22Rv1 (cell line): Measurements from ENCODE around the gene HP1BP3.

Experiments used
- ZFX ChIP-seq: fragments of 450-650 bp; IDR thresholded peaks from 2 replicates; pipeline ENCODE4 v1.6.1; 2017; ENCODE audit warnings: antibody characterized with exemption, borderline replicate concordance
- TF ChIP-seq, protein P1 (sequence below): fragments of 450-650 bp; IDR thresholded peaks from 2 replicates; pipeline ENCODE4 v1.5.1; 2017; ENCODE audit warnings: mild to moderate bottlenecking

- TF ChIP-seq, protein P1, sequence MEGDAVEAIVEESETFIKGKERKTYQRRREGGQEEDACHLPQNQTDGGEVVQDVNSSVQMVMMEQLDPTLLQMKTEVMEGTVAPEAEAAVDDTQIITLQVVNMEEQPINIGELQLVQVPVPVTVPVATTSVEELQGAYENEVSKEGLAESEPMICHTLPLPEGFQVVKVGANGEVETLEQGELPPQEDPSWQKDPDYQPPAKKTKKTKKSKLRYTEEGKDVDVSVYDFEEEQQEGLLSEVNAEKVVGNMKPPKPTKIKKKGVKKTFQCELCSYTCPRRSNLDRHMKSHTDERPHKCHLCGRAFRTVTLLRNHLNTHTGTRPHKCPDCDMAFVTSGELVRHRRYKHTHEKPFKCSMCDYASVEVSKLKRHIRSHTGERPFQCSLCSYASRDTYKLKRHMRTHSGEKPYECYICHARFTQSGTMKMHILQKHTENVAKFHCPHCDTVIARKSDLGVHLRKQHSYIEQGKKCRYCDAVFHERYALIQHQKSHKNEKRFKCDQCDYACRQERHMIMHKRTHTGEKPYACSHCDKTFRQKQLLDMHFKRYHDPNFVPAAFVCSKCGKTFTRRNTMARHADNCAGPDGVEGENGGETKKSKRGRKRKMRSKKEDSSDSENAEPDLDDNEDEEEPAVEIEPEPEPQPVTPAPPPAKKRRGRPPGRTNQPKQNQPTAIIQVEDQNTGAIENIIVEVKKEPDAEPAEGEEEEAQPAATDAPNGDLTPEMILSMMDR: no peak
- no peak for TF ChIP-seq ZFX
These were observed 80.3 kb downstream of the HP1BP3 start for GRCh38 chr1:20706841-20707240.
